Measurements from ENCODE around the gene TXNDC11.

DNA sequence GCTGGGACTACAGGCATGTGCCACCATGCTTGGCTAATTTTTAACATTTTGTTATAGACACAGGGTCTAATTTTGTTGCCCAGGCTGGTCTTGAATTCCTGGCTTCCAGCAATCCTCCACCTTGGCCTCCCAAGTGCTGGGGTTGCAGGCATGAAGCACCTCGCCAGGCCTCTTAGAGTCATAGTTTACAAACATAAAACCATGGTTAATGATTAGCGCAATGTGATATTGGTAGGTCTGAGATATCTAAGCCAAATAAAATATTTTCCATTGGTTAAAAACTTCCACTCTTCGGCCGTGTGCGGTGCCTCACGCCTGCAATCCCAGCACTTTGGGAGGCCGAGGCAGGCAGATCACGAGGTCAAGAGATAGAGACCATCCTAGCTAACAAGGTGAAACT, 16.6 kb downstream of the TXNDC11 start:
- TF ChIP-seq POLR2A (IDR thresholded peaks at IDR 0.05) (no peak), CTCF (IDR thresholded peaks at IDR 0.05) (no peak)
